ENCODE measurements around the gene OR52A5.
"Not testable (repeated sequence)": the region's sequence is repeated elsewhere in the genome, so short reads cannot be mapped to it uniquely, and the experiment has no call there.

Gene OR52A5

GRCh38 chr11:5137996-5138395 is at the start of gene OR52A5:
Gene OR52A5, minus strand, starts transcription at chr11:5138356. Its CDS starts 5,714 bp downstream, at chr11:5132642.
- no peak for DNase-seq (ENCODE audit: low read depth)

GRCh38 chr11:5178046-5178837 is 40.1 kb upstream of the OR52A5 start:
- no peak for DNase-seq (ENCODE audit: low read depth)

GRCh38 chr11:5174934-5175333 is 36.8 kb upstream of the OR52A5 start:
- no peak for DNase-seq (ENCODE audit: low read depth)

- DNase-seq (ENCODE audit: low read depth), result no peak
Observed at GRCh38 chr11:5171856-5172255, 33.7 kb upstream of the OR52A5 start.

GRCh38 chr11:5165898-5166297 is 27.7 kb upstream of the OR52A5 start:
- not testable (repeated sequence) for DNase-seq (ENCODE audit: low read depth)

GRCh38 chr11:5164807-5165206 is 26.7 kb upstream of the OR52A5 start:
- not testable (repeated sequence) for DNase-seq (ENCODE audit: low read depth)

- not testable (repeated sequence) for DNase-seq (ENCODE audit: low read depth)
Observed at GRCh38 chr11:5161045-5161444, 22.9 kb upstream of the OR52A5 start.

- DNase-seq (ENCODE audit: low read depth), result not testable (repeated sequence)
Observed at GRCh38 chr11:5160217-5160616, 22.1 kb upstream of the OR52A5 start.

- no peak for DNase-seq (ENCODE audit: low read depth)
Observed at GRCh38 chr11:5159806-5160205, 21.6 kb upstream of the OR52A5 start.

- DNase-seq (ENCODE audit: low read depth), result no peak
Observed at GRCh38 chr11:5154657-5155056, 16.5 kb upstream of the OR52A5 start, which contains the start of gene OR52A1. Gene OR52A1, minus strand, starts transcription at chr11:5154757. Its CDS starts 2,388 bp downstream, at chr11:5152369.

- no peak for DNase-seq (ENCODE audit: low read depth)
Observed at GRCh38 chr11:5153574-5154431, 15.6 kb upstream of the OR52A5 start.

GRCh38 chr11:5151713-5152153 is 13.6 kb upstream of the OR52A5 start:
- no peak for DNase-seq (ENCODE audit: low read depth)

- not testable (repeated sequence) for DNase-seq (ENCODE audit: low read depth)
Observed at GRCh38 chr11:5144206-5144605, 6.0 kb upstream of the OR52A5 start.

GRCh38 chr11:5137014-5137413 is 1.1 kb downstream of the OR52A5 start:
- no peak for DNase-seq (ENCODE audit: low read depth)

- no peak for DNase-seq (ENCODE audit: low read depth)
Observed at GRCh38 chr11:5136261-5136660, 1.9 kb downstream of the OR52A5 start.

GRCh38 chr11:5131584-5132335 is 6.4 kb downstream of the OR52A5 start:
- DNase-seq (ENCODE audit: low read depth), result no peak

- no peak for DNase-seq (ENCODE audit: low read depth)
Observed at GRCh38 chr11:5129457-5129877, 8.7 kb downstream of the OR52A5 start.

- no peak for DNase-seq (ENCODE audit: low read depth)
Observed at GRCh38 chr11:5124891-5125620, 13.1 kb downstream of the OR52A5 start.

- DNase-seq (ENCODE audit: low read depth), result peak; percentile 9
Observed at GRCh38 chr11:5123802-5124521, 14.2 kb downstream of the OR52A5 start.

GRCh38 chr11:5118893-5119292 is 19.3 kb downstream of the OR52A5 start:
- no peak for DNase-seq (ENCODE audit: low read depth)

GRCh38 chr11:5117588-5117987 is 20.6 kb downstream of the OR52A5 start:
- no peak for DNase-seq (ENCODE audit: low read depth)

Data from stimulated activated CD4-positive, alpha-beta T cell treated with anti-CD3 and anti-CD28 coated beads, Interleukin-2, amount 100 ng/mL, for 4 hours (primary cell).